HG03045 (cell line): ENCODE results near the gene NUSAP1.
"Not testable (repeated sequence)": the region's sequence is repeated elsewhere in the genome, so short reads cannot be mapped to it uniquely, and the experiment has no call there.

Experiments
- ATAC-seq: cut with Tn5 transposase; IDR thresholded peaks from one replicate; pipeline ENCODE4 v1.9.1; 2021; ENCODE audit warnings: mild to moderate bottlenecking, moderate library complexity; ENCODE audit not compliant: unreplicated experiment

Gene NUSAP1

GRCh38 chr15:41331833-41332193 lies 868 bp upstream of the NUSAP1 start:
- no peak for ATAC-seq

GRCh38 chr15:41333026-41333562 lies 413 bp downstream of the NUSAP1 start:
- peak; percentile 14 for ATAC-seq

DNA sequence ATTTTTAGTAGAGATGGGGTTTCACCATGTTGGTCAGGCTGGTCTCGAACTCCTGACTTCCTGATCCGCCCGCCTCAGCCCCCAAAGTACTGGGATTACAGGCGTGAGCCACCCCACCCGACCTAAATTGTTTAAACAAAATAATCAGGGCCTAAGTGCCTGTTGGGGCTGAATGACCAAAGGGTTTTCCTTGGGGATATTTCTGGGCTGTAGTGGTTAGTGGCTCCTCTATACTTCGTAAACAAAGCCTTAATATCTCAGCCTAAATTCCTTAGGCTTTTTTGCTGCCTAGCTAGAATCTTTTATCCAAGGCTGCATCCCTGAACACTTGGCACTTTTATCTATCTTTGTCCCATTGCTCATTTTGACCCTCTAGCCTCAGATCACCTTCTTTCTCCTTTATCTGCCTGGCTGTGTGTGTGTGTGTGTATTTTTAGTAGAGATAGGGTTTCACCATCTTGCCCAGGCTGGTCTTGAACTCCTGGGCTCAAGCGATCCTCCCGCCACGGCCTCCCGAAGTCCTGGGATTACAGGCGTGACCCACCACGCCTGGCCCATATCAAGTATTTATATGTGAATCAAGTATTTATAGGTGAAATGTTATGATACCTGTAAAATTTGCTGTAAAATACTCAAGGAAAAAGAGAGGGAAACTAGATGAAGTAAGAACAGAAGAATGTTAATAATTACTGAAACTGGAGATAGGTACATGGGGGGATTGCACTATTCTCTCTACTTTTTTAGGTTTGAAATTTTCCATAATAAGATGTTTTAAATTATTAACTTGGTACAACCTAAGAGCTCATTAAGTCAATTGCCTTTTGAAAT lies 1.8 kb downstream of the NUSAP1 start:
- ATAC-seq: no peak

GRCh38 chr15:41336549-41336948 lies 3.9 kb downstream of the NUSAP1 start:
- no peak for ATAC-seq

- ATAC-seq: no peak
Measured at GRCh38 chr15:41337047-41337446, 4.4 kb downstream of the NUSAP1 start.

GRCh38 chr15:41337631-41338522 lies 5.2 kb downstream of the NUSAP1 start:
- ATAC-seq: no peak

GRCh38 chr15:41340189-41340695 lies 7.6 kb downstream of the NUSAP1 start:
- ATAC-seq: no peak

DNA sequence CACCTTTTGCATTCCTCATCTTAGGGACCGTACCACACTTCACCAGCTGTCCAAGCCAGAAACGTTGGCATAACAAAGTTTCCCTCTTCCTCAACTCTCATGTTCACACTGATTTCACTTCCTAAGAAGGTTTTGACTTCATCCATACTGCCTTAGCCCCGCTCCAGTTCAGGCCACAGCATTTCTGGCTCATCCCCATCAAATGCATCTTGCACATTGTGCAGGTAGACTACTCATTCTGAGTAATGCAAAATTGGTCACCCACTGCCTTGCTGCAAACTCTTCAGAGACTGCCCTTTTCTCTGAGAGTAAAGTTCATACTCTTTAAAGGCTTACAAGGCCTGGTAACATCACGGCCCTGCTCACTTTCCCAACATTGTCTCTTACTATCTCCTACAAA lies 8.8 kb downstream of the NUSAP1 start:
- no peak for ATAC-seq

DNA sequence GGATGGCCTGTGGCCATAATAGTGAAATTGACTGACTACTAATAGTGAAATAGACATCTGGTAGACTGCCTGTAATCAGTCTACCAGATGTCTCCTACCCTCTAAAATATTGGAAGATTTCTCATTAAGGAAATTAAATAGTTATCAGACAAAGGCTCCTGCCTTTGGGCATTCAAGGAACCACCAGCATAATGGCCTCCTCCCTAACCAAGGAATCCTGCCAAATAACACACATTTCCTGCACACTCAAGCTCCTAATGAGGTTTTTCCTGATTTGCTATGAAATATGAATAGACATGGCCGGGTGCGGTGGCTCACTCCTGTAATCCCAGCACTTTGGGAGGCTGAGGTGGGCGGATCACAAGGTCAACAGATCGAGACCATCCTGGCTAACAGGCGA lies 14.6 kb downstream of the NUSAP1 start:
- ATAC-seq: no peak

GRCh38 chr15:41350057-41350717 lies 17.5 kb downstream of the NUSAP1 start:
- ATAC-seq: no peak

DNA sequence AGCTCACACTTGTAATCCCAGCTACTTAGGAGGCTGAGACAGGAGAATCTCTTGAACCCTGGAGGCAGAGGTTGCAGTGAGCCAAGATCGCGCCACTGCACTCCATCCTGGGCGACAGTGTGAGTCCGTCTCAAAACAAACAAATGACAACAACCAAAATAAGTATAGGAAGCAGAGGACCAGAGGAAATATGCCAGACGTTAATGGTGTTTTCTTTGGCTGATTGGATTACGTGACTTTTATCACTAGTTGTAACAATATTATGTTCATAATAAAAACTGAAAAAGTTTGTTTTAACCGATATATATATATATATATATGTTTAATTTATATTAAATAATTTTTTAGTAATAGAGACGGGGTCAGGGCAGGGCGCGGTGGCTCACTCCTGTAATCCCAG lies 21.7 kb downstream of the NUSAP1 start:
- ATAC-seq: no peak

DNA sequence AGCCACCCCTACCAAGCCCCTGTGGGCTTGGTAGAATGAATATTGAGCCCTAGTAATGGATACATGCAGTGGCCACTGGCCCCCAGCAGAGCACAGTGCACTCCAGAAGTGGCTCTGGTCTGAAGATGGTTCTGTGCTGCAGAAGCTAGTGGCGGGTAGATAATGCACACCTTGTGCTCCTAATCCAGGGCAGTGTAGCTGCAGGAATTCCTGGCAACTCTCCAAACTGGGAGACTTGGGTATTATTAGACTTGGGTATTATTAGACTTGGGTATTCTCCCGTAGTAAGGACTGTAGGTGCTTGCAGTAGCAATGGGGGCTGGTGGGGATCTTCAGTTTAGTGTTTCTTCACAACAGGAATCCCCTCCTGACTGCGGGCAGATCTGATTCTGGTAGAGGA lies 34.7 kb downstream of the NUSAP1 start:
- ATAC-seq: no peak

- no peak for ATAC-seq
Measured at GRCh38 chr15:41377978-41378377, 45.3 kb downstream of the NUSAP1 start.

DNA sequence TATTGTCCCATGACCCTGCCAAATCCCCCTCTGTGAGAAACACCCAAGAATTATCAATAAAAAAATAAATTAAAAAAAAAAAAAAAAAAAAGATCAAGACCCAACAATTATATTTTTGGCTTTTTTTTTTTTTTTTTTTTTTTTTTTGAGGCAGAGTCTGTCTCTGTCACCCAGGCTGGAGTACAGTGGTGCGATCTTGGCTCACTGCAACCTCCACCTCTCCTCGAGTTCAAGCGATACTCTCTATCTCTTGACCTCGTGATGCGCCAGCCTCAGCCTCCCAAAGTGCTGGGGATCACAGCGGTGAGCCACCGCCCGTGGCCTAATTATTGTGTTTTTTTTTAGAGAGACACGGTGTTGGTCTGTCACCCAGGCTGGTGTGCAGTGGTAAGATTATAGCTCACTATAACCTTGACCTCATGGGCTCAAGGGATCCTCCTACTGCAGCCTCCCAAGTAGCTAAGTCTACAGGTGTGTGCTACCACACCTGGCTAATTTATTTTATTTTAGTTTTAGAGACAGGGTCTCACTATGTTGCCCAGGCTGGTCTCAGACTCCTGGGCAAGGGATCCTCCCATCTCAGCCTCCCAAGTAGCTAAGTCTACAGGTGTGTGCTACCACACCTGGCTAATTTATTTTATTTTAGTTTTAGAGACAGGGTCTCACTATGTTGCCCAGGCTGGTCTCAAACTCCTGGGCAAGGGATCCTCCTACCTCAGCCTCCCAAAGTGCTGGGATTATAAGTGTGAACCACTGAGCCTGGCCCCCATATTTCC lies 51.5 kb downstream of the NUSAP1 start:
- not testable (repeated sequence) for ATAC-seq

GRCh38 chr15:41387646-41388045 lies 55.0 kb downstream of the NUSAP1 start:
- no peak for ATAC-seq

DNA sequence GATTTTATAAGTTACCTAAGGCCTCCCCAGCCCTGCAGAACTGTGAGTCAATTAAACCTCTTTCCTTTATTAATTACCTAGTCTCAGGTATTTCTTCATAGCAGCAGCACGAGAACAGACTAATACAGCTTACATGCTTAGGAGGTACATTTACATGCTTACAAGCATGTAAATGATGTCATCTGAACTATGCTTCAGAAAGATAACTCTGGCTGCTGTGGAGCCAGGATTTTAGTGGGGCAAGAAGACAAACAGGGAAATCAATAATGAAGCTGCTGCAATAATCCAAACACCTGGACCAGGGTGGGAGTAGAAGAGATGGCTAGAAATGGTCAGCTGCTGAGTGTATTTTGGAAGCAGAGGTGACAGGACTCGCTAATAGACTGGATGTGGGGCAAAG lies 60.0 kb downstream of the NUSAP1 start:
- ATAC-seq: no peak

DNA sequence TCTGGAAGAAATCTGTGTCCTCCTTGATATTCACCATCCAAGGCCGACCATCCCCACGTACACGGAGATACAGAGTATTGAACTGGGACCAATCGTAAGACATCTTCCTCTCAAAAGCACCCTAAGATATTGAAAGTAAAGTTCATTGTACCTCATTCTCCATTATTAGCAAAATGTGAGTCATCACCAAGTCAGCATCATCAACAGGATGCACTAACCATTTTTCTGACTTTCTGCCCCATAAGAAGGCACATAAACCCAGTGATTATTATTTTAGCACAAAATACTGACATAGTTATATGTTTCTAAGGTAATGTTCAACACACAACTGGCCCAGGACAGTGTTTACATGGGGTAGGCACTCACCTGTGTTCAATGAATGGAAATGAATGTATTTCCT lies 62.2 kb downstream of the NUSAP1 start:
- no peak for ATAC-seq

DNA sequence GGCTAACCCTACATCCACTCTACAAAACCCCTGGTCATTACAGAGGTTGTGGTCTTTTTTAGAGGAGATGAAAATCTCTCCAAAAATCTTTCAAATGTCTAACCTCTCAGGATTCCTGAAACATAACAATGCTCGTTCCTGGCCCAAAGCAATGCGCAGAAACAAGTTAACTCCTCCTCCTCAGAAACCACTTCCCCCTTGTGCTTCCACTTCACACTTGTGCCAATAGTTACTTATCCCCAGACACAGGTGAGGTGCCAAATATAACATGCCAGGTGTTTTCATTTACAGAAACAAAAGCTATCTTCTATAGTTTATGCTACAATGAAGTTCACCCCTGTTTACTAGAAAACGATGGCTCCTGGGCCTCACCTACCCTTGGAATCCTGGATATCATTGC lies 63.4 kb downstream of the NUSAP1 start:
- ATAC-seq: no peak

DNA sequence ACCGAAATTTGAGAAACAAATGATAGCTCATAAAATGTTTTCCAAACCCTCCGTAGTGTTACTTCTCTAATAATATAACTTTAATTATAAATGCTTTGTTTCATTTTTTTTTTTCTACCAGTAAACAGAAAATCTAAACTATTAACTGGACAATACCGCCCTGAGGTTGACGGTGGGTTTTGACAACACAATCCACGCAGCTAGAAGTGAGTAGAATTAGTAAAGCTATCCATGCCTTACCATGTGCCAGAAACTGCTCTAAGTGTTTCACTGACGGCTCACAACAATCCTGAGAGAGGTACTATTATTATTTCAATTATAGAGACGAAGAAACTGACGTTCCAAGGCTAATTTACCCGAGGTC lies 69.2 kb downstream of the NUSAP1 start:
- no peak for ATAC-seq

DNA sequence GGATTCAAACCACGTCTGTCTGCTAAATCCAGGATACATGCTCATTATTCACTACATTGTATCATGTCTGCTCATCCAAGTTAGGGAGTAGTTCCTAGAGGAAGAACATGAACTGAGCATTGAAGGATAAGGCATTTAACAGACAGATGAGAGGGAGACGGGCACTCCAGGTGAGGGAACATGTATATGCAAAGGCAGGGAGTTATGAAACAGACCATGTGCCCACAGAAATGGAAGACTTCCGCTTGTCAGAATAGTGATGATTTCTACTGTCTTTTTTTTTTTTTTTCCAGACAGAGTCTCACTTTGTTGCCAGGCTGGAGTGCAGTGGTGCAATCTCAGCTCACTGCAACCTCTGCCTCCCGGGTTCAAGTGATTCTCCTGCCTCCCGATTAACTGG lies 74.7 kb downstream of the NUSAP1 start:
- no peak for ATAC-seq
